HCT116 (cell line): ENCODE results near the gene LAMP1. TPM values are rescaled to one million over a fixed set of nuclear protein-coding genes. Genes with fewer than 3 reads are reported as not detected.

ENCODE experiments used
- ATAC-seq: fragments of 200-7000 bp; cut with Tn5 transposase; 2 replicates; pipeline ENCODE4 v1.9.1; 2020; ENCODE audit warnings: mild to moderate bottlenecking, moderate library complexity
- BruUV-seq: library from RNA; stranded (reverse); fragments of 400-500 nt; replicated peaks from 2 replicates; lab custom pipeline; 2021; lab: Mats Ljungman, UMichigan
- CTCF ChIA-PET: fragments of 300-600 bp; sonication (Branson Sonifier 250); formaldehyde crosslinking; loops from one replicate; lab custom pipeline; 2021; ENCODE audit warnings: antibody characterized with exemption; lab: Charles Lee
- POLR2A ChIA-PET: fragments of 300-600, 350-600 bp; sonication (Branson Sonifier 250); formaldehyde crosslinking; loops from one replicate; lab custom pipeline; 2021; ENCODE audit warnings: antibody characterized with exemption; lab: Charles Lee
- RAD21 ChIA-PET, 2 experiments: fragments of 300-600 bp; sonication (Branson Sonifier 250); formaldehyde crosslinking; loops; one replicate each; lab custom pipeline; 2023; ENCODE audit warnings: low total read pairs in 2 of 2; ENCODE audit not compliant: uncharacterized antibody in 2 of 2, unreplicated experiment in 2 of 2, low non-redundant PET in 1 of 2; lab: Charles Lee
- DNase-seq: peaks from one replicate; pipeline ENCODE4 v3.0.0-alpha.2; 2010; ENCODE audit warnings: low read depth, low spot score
- H2AFZ ChIP-seq: fragments of 200-600 bp; shearing (Covaris generic), sonication (generic); 2 replicates; pipeline ENCODE4 v1.6.1; 2017; ENCODE audit warnings: low read depth, mixed run types, mixed read lengths, antibody characterized with exemption, low read length; ENCODE audit not compliant: poor library complexity, severe bottlenecking
- H3K27ac ChIP-seq: 2 replicates; pipeline ENCODE4 v1.5.1; 2012; ENCODE audit warnings: low read depth, low read length
- H3K27me3 ChIP-seq: fragments of 200-600 bp; sonication (generic); 2 replicates; pipeline ENCODE4 v1.6.1; 2016; ENCODE audit warnings: mixed run types, low read length, mixed read lengths; ENCODE audit not compliant: insufficient read depth
- H3K36me3 ChIP-seq, 2 experiments: fragments of 200-500 bp in 1 of 2; fragments of 200-600 bp in 1 of 2; sonication (Bioruptor generic) in 1 of 2; sonication (generic) in 1 of 2; 2 replicates each; pipeline versions ENCODE4 v1.5.1 to v1.6.1; 2014 to 2016; ENCODE audit warnings: low read length in 2 of 2, inconsistent platforms in 1 of 2, mixed read lengths in 1 of 2, mixed run types in 1 of 2; ENCODE audit not compliant: insufficient read depth in 2 of 2, control insufficient read depth in 1 of 2
- H3K4me1 ChIP-seq, 2 experiments: fragments of 200-600 bp in 1 of 2; sonication (generic) in 1 of 2; 2 replicates each; pipeline versions ENCODE4 v1.5.1 to v1.6.1; 2012 to 2017; ENCODE audit warnings: low read length in 2 of 2, inconsistent platforms in 1 of 2, mild to moderate bottlenecking in 1 of 2, mixed read lengths in 1 of 2, mixed run types in 1 of 2, moderate library complexity in 1 of 2; ENCODE audit not compliant: insufficient read depth in 2 of 2, control insufficient read depth in 1 of 2
- H3K4me2 ChIP-seq: fragments of 200-600 bp; sonication (generic); 2 replicates; pipeline ENCODE4 v1.6.1; 2017; ENCODE audit warnings: mixed run types, low read length, mixed read lengths
- H3K4me3 ChIP-seq, 2 experiments: fragments of 200-600 bp in 1 of 2; sonication (generic) in 1 of 2; replicated peaks in 1 of 2; 2 replicates each; pipeline ENCODE4 v1.5.1; 2011 to 2016; ENCODE audit warnings: low read length in 2 of 2, control low read depth in 1 of 2, low read depth in 1 of 2, mild to moderate bottlenecking in 1 of 2, mixed read lengths in 1 of 2, mixed run types in 1 of 2
- H3K79me2 ChIP-seq: fragments of 200-600 bp; sonication (generic); 2 replicates; pipeline ENCODE4 v1.6.1; 2017; ENCODE audit warnings: mild to moderate bottlenecking, mixed run types, low read length, moderate library complexity, mixed read lengths; ENCODE audit not compliant: insufficient read depth
- H3K9ac ChIP-seq: fragments of 200-600 bp; sonication (generic); 2 replicates; pipeline ENCODE4 v1.6.1; 2016; ENCODE audit warnings: low read length, mixed read lengths
- H3K9me2 ChIP-seq: fragments of 200-600 bp; sonication (generic), shearing (Covaris generic); 2 replicates; pipeline ENCODE4 v1.6.1; 2017; ENCODE audit warnings: mixed run types, mild to moderate bottlenecking, moderate library complexity; ENCODE audit not compliant: insufficient read depth
- H3K9me3 ChIP-seq, 2 experiments: fragments of 200-500 bp in 1 of 2; fragments of 200-600 bp in 1 of 2; sonication (Bioruptor generic) in 1 of 2; sonication (generic) in 1 of 2; 2 replicates each; pipeline ENCODE4 v1.6.1; 2014 to 2017; ENCODE audit warnings: low read length in 2 of 2, mixed read lengths in 2 of 2, inconsistent platforms in 1 of 2, low read depth in 1 of 2, mild to moderate bottlenecking in 1 of 2, mixed run types in 1 of 2, moderate library complexity in 1 of 2; ENCODE audit not compliant: control insufficient read depth in 1 of 2, insufficient read depth in 1 of 2
- H4K20me1 ChIP-seq: fragments of 200-600 bp; sonication (generic), shearing (Covaris generic); 2 replicates; pipeline ENCODE4 v1.6.1; 2017; ENCODE audit warnings: mixed run types, mild to moderate bottlenecking, moderate library complexity; ENCODE audit not compliant: insufficient read depth
- CBX3 ChIP-seq: IDR thresholded peaks from 2 replicates; pipeline ENCODE4 v1.6.1; 2012; ENCODE audit warnings: low read depth
- CTCF ChIP-seq, 3 experiments: fragments of 200-600 bp in 1 of 3; sonication (generic) in 1 of 3; IDR thresholded peaks in 2 of 3; conservative IDR thresholded peaks in 1 of 3; 2 replicates each; pipeline ENCODE4 v1.5.1; 2012 to 2017; ENCODE audit warnings: low read depth in 2 of 3, low read length in 2 of 3, antibody characterized with exemption in 1 of 3, borderline replicate concordance in 1 of 3, control low read depth in 1 of 3, mild to moderate bottlenecking in 1 of 3, mixed read lengths in 1 of 3, mixed run types in 1 of 3, moderate library complexity in 1 of 3; ENCODE audit not compliant: insufficient read depth in 1 of 3
- EGR1 ChIP-seq: IDR thresholded peaks from 2 replicates; pipeline ENCODE4 v1.6.1; 2012; ENCODE audit warnings: low read depth
- JUND ChIP-seq: IDR thresholded peaks from 2 replicates; pipeline ENCODE4 v1.6.1; 2012
- SRF ChIP-seq: IDR thresholded peaks from 2 replicates; pipeline ENCODE4 v1.6.1; 2012; ENCODE audit warnings: low read depth
- TCF7L2 ChIP-seq: IDR thresholded peaks from 2 replicates; pipeline ENCODE4 v1.7.0; 2011; ENCODE audit warnings: borderline replicate concordance, inconsistent platforms; ENCODE audit not compliant: insufficient read depth, insufficient read length; ENCODE audit errors: extremely low read depth
- ZFX ChIP-seq: fragments of 450-650 bp; IDR thresholded peaks from 2 replicates; pipeline ENCODE4 v1.6.1; 2017
- intact Hi-C: fragments of 100-400 bp; cut with micrococcal nuclease; formaldehyde crosslinking; loops from 2 replicates; pipeline ENCODE4 v1.10.0; 2022
- total RNA-seq: library from RNA; stranded (reverse); gene quantifications from one replicate; pipeline ENCODE4 v1.2.1, GENCODE V29; 2021; ENCODE audit not compliant: unreplicated experiment
- TF ChIP-seq, protein P1 (sequence below): IDR thresholded peaks from 2 replicates; pipeline ENCODE4 v1.6.1; 2012
- TF ChIP-seq, protein P2 (sequence below): IDR thresholded peaks from 2 replicates; pipeline ENCODE4 v1.6.1; 2012; ENCODE audit warnings: low read depth
- TF ChIP-seq, protein P3 (sequence below): IDR thresholded peaks from 2 replicates; pipeline ENCODE4 v1.6.1; 2012

Gene LAMP1
- total RNA-seq, 1 experiment from 2014 or later: 158 TPM

DNA sequence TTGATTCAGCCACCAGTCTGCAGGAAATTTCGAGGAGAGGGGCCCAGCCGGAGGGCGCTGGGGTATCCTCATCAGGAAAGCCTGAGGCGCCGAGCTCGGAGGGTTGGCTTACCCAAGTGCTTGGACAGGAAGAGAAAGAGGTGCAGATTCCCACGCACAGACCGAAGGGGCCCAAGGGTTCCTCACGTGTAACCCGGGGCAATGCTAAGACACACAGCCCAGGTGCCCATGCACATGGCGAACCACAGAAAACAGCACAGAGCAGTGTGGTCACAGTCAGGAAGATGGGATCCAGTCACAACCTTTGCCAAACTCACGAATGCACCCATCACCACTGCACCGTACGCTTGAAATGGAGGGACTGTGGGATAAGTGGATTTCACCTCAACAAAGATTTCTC, 36.0 kb downstream of the LAMP1 start:
- intact Hi-C loops: no loop called here
- TF ChIP-seq CBX3 (no peak), SRF (no peak), TCF7L2 (no peak), ZFX (no peak), CTCF (IDR thresholded peaks at IDR 0.05 in 2 of 3, conservative IDR thresholded peaks at IDR 0.05 in 1 of 3; ENCODE audit: borderline replicate concordance in 1 of 3, insufficient read depth in 1 of 3, low read depth in 2 of 3, low read length in 2 of 3) (no peak), EGR1 (no peak), JUND (no peak)
- TF ChIP-seq, protein P1, sequence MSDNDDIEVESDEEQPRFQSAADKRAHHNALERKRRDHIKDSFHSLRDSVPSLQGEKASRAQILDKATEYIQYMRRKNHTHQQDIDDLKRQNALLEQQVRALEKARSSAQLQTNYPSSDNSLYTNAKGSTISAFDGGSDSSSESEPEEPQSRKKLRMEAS: no peak
- TF ChIP-seq, protein P2, sequence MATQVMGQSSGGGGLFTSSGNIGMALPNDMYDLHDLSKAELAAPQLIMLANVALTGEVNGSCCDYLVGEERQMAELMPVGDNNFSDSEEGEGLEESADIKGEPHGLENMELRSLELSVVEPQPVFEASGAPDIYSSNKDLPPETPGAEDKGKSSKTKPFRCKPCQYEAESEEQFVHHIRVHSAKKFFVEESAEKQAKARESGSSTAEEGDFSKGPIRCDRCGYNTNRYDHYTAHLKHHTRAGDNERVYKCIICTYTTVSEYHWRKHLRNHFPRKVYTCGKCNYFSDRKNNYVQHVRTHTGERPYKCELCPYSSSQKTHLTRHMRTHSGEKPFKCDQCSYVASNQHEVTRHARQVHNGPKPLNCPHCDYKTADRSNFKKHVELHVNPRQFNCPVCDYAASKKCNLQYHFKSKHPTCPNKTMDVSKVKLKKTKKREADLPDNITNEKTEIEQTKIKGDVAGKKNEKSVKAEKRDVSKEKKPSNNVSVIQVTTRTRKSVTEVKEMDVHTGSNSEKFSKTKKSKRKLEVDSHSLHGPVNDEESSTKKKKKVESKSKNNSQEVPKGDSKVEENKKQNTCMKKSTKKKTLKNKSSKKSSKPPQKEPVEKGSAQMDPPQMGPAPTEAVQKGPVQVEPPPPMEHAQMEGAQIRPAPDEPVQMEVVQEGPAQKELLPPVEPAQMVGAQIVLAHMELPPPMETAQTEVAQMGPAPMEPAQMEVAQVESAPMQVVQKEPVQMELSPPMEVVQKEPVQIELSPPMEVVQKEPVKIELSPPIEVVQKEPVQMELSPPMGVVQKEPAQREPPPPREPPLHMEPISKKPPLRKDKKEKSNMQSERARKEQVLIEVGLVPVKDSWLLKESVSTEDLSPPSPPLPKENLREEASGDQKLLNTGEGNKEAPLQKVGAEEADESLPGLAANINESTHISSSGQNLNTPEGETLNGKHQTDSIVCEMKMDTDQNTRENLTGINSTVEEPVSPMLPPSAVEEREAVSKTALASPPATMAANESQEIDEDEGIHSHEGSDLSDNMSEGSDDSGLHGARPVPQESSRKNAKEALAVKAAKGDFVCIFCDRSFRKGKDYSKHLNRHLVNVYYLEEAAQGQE: no peak
- TF ChIP-seq, protein P3, sequence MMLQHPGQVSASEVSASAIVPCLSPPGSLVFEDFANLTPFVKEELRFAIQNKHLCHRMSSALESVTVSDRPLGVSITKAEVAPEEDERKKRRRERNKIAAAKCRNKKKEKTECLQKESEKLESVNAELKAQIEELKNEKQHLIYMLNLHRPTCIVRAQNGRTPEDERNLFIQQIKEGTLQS: no peak
- no peaks in the 10 kb centered on the region for H3K9me2 ChIP-seq

More for the DNA sequence above, 36.0 kb downstream of the LAMP1 start:
- Histone ChIP-seq H3K79me2 (no peaks in the 10 kb centered on the region), H3K4me3 (no peak overlapping the region), H3K4me2 (no peak overlapping the region), H3K9ac (no peak overlapping the region), H3K27me3 (no peaks in the 10 kb centered on the region), H2AFZ (no peak overlapping the region), H3K9me3 (no peaks in the 10 kb centered on the region), H3K27ac (no peak overlapping the region), H3K4me1 (peaks cover 8% of the 10 kb centered on the region in 2 experiments; a peak in 2 of 4 replicates), H4K20me1 (no peaks in the 10 kb centered on the region), H3K36me3 (no peaks in the 10 kb centered on the region; a peak in 1 of 4 replicates)
- ATAC-seq: no peak
- ChIA-PET POLR2A (no interaction called here), RAD21 (no interaction called here), CTCF (no interaction called here)
- DNase-seq: no peak
- no TSS peak for BruUV-seq
